Activated T-helper 2 cell treated with anti-CD3 and anti-CD28 coated beads, Interferon-gamma antibody, Interleukin-2, Interleukin-4, amounts not matched to agents 10 μg/mL and 5 μg/mL and 100 μg/mL, durations not matched to agents 14 hours and 24 hours and 36 hours (primary cell): Measurements from ENCODE around the gene SH3GLB2. TPM values are rescaled to one million over a fixed set of nuclear protein-coding genes. Genes with fewer than 3 reads are reported as not detected.
"Not testable (repeated sequence)": the region's sequence is repeated elsewhere in the genome, so short reads cannot be mapped to it uniquely, and the experiment has no call there.

ENCODE experiments used
- DNase-seq: peaks from one replicate; pipeline ENCODE4 v3.0.0; 2021; ENCODE audit warnings: low spot score
- H3K27ac Mint-ChIP-seq: one replicate; pipeline ENCODE4 v1.8.0; 2021; ENCODE audit warnings: mixed read lengths
- H3K27me3 Mint-ChIP-seq: one replicate; pipeline ENCODE4 v1.8.0; 2021; ENCODE audit warnings: low read depth, mixed read lengths
- H3K36me3 Mint-ChIP-seq: one replicate; pipeline ENCODE4 v1.8.0; 2021; ENCODE audit warnings: low read depth, mixed read lengths
- H3K4me1 Mint-ChIP-seq: one replicate; pipeline ENCODE4 v1.8.0; 2021; ENCODE audit warnings: low read depth, mixed read lengths
- H3K4me3 Mint-ChIP-seq: one replicate; pipeline ENCODE4 v1.8.0; 2021; ENCODE audit warnings: low read depth, mild to moderate bottlenecking, moderate library complexity, mixed read lengths
- H3K9me3 Mint-ChIP-seq: one replicate; pipeline ENCODE4 v1.8.0; 2021; ENCODE audit warnings: mixed read lengths
- intact Hi-C: fragments of 100-400 bp; cut with micrococcal nuclease; formaldehyde crosslinking; loops from one replicate; pipeline ENCODE4 v1.15.1; 2023
- total RNA-seq: library from RNA; stranded (reverse); gene quantifications from 2 replicates; pipeline ENCODE4 v1.2.3, GENCODE V29; 2022

SH3GLB2 gene
- total RNA-seq, 1 donor from 2014 or later: 71.5 TPM

DNA sequence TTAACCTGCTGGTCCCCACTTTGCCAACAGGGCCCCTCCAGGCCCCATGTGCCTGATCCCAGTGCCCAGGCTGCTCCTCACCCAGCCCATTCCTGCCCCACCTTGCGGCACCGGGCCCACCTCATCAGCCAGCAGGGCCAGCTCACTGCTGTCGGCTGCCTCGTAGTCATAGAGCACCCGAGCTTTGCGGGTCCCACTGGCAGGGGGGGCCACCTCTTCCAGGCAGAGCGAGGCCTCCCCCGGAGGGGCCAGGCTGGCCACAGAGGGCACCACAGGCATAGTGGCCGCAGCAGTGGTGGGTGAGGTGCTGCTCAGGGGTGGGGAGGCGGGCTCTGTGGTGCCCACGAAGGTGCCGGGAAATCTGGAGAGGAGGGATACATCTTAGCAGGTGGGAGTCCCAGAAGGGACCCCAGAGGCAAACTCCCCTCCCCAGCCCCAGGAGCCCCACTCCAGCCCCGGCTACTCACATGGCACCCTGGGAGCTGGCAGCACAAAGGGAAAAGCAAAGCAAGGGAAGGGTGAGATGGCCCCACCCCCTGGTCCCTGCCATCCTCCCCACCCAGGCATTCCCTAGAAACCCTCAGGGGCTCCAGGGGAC, 19.0 kb downstream of the SH3GLB2 start:
- Mint-ChIP-seq H3K36me3 (peaks cover 38% of the 10 kb centered on the region), H3K4me3 (no peak overlapping the region), H3K27ac (no peak overlapping the region), H3K4me1 (peaks cover 2% of the 10 kb centered on the region), H3K9me3 (no peaks in the 10 kb centered on the region), H3K27me3 (no peaks in the 10 kb centered on the region)
- intact Hi-C loops: no loop called here
- no peak for DNase-seq

DNA sequence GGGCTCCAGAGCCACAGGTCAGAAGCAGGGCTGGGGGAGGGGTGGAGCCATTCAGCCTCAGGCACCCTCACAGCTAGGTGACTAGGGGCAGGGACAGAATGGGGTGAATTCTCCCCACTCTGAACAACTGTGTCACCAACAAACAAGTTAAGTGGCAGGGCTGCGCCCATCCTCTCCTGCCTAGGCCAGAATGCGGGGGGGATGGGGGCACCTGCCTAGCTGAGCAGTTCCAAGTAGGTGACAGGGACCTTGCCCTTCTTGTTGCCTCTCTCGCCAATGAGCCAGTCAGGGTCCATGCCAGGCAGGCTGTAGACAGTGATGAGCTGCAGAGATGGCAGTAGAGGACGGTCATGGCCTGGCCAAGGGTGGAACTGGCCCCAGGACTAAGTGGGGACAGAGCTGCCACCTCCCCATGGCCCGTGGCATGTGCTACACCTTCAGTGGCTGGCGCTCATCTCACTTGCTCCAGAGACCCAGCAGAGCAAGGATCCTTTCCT, 19.6 kb downstream of the SH3GLB2 start:
- peaks cover 38% of the 10 kb centered on the region for H3K36me3 Mint-ChIP-seq
- intact Hi-C loops: no loop called here

DNA sequence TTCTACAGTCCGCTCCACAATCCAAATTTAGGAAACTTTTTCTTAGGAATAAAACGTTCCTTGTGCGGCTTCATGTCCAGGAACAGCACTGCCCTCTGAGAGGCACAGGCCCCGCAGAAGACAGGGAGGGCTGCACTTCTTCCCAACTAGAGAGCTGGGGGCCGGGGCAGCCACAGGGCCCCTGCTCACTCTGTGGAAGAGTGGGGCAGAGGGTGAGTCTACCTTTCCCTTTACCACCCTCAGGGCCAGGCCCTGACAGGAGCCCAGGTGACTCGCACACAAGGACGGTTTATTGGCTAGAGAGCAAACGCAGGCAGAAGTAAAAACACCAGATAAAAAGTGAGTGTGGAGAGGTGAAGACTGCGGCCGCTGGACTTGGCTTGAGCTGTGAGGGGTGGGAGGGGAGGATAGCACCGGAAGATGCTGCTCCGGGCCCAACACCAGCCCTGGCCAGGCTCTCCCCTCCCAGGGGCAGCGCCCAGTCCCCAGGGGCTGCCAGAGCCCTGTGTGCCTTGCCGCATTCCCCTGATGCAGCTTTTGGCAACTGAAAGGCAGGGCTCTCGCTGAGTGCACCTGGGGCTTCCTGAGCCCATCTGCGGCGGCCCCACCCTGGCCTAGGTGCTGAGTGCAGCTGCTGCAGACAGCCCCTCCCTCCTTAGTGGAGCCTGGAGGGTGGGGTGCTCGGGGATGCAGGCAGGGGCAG, 20.2 kb downstream of the SH3GLB2 start:
- no peaks in the 10 kb centered on the region for H3K27me3 Mint-ChIP-seq
- H3K4me3 Mint-ChIP-seq: no peak overlapping the region
- peaks cover 2% of the 10 kb centered on the region for H3K4me1 Mint-ChIP-seq
- H3K36me3 Mint-ChIP-seq: peaks cover 44% of the 10 kb centered on the region
- peak overlapping the region; percentile 5 for H3K27ac Mint-ChIP-seq
- H3K9me3 Mint-ChIP-seq: no peaks in the 10 kb centered on the region
- no peak for DNase-seq
- intact Hi-C loops: no loop called here

More for the DNA sequence above, 19.6 kb downstream of the SH3GLB2 start:
- no peak overlapping the region for H3K4me3 Mint-ChIP-seq
- H3K9me3 Mint-ChIP-seq: no peaks in the 10 kb centered on the region
- H3K27ac Mint-ChIP-seq: no peak overlapping the region
- no peak for DNase-seq
- no peaks in the 10 kb centered on the region for H3K27me3 Mint-ChIP-seq
- peaks cover 2% of the 10 kb centered on the region for H3K4me1 Mint-ChIP-seq

DNA sequence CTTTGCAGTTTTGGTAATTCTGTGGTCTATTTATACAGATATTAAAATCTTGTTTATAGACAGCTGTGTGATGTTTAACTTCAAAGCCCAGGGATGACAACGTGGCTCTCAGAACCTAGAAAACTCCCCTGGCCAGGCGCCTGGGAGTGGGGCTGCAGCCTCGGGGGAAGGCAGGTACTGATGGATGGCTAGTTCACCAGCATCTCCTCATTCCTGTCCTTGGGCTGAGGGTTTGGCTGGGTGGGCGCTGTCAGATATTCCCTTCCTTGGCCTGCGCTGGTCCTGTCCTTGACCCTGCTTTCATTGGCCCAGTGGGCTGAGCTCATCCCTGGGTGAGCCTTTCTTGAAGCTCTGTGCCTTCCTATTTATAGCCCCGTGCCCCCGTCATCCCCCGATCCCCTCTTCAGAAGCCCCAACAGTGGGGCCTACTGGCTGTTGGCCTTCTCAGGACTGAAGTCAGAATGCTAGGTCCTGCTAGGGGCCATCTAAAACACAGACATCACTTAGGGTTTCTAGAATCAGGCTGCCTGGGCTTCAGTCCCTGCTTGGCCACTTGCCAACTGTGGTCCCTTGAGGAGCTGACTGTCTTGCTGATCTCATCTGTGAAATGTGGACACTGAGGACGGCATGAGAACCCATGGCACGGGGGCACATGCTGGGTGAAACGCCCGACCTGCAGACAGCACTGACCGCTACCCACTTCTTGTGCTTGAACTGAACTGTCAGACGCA, 20.9 kb downstream of the SH3GLB2 start:
- no peak overlapping the region for H3K4me3 Mint-ChIP-seq
- peaks cover 2% of the 10 kb centered on the region for H3K4me1 Mint-ChIP-seq
- DNase-seq: no peak
- H3K27ac Mint-ChIP-seq: peak overlapping the region; percentile 5
- H3K36me3 Mint-ChIP-seq: peaks cover 45% of the 10 kb centered on the region
- H3K27me3 Mint-ChIP-seq: no peaks in the 10 kb centered on the region
- intact Hi-C loops: no loop called here
- H3K9me3 Mint-ChIP-seq: no peaks in the 10 kb centered on the region

DNA sequence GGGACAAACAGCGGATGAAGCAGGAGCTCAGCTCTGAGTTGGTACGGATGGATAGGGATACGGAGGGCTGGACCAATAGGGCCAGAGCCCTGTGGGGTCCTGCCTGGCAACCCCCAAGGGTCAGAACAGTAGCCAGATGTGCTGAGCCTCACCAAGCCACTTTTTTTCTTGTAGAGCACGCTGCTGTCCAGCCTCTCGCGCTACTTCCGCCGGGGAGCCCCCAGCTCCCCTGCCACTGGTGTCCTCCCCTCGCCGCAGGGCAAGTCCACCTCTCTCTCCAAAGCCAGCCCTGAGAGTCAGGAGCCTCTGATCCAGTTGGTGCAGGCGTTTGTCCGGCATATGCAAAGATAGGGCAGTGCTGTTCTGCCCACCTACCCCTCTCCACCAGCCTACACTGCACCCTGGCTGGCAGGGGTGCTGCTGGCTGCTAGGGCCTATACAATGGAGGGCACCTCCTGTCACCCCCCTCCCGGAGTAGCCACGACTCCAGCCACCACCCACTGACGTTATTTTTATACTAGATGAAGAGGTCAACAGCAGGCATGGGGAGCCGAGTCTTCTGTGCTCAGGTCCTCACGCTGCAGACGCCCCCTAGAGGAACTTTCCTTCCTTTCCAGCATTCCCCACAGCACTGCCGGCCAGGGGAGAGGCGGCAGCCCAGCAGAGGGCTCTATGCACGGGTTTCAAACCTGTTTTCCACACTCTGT, 21.6 kb downstream of the SH3GLB2 start:
- Mint-ChIP-seq H3K4me3 (no peak overlapping the region), H3K4me1 (peaks cover 2% of the 10 kb centered on the region), H3K9me3 (no peaks in the 10 kb centered on the region), H3K27me3 (no peaks in the 10 kb centered on the region), H3K36me3 (peaks cover 49% of the 10 kb centered on the region), H3K27ac (no peak overlapping the region)
- peak; percentile 32 for DNase-seq
- intact Hi-C loops: no loop called here

DNA sequence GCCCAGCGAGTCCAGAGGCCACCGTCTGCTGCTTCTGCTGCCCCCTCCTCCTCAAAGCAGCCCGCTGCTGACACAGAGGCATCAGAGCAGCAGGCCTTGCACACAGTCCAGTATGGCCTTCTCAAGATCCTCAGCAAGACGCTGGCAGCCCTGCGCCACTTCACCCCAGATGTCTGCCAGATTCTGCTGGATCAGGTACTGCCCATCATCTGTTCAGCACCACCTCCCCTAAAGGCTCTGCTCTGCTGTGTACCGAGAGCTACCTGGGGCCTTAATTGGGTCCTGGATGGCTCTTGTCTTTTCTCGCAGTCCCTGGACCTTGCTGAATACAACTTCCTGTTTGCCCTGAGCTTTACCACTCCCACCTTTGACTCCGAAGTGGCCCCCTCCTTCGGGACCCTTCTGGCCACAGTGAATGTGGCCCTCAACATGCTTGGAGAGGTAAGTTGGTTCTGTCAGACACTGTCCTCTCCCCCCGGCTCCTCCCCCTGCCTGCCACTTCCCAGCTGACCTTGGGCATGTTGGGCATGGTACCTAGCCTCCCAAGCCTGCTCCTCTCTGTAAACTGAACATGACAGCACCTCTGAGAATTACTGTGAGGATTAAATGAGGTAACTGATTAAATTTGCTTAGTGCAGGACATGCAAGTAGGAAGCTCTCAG, 22.7 kb downstream of the SH3GLB2 start:
- intact Hi-C loops: no loop called here
- peak overlapping the region; percentile 17 for H3K27ac Mint-ChIP-seq
- H3K9me3 Mint-ChIP-seq: no peaks in the 10 kb centered on the region
- H3K4me1 Mint-ChIP-seq: peaks cover 2% of the 10 kb centered on the region
- H3K36me3 Mint-ChIP-seq: peaks cover 58% of the 10 kb centered on the region
- H3K27me3 Mint-ChIP-seq: no peaks in the 10 kb centered on the region
- DNase-seq: no peak
- H3K4me3 Mint-ChIP-seq: no peak overlapping the region

DNA sequence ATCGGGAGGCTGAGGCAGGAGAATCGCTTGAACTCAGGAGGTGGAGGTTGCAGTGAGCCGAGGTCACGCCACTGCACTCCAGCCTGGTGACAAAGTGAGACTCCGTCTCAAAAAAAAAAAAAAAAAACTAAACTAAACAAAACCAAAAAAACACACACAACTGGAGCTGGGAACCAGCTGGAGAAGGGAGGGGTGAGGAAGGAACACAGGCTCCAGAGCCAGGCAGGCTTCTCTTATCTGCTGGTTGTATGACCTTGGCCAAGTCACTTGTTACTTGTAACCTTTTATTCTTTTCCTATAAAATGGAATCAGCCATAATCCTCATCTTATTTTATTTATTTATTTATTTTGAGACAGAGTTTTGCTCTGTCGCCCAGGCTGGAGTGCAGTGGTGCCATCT, 24.0 kb downstream of the SH3GLB2 start:
- H3K36me3 Mint-ChIP-seq: peaks cover 71% of the 10 kb centered on the region
- intact Hi-C loops, H3K4me1 Mint-ChIP-seq, H3K4me3 Mint-ChIP-seq, DNase-seq, H3K27me3 Mint-ChIP-seq, H3K9me3 Mint-ChIP-seq, H3K27ac Mint-ChIP-seq: not testable (repeated sequence)

DNA sequence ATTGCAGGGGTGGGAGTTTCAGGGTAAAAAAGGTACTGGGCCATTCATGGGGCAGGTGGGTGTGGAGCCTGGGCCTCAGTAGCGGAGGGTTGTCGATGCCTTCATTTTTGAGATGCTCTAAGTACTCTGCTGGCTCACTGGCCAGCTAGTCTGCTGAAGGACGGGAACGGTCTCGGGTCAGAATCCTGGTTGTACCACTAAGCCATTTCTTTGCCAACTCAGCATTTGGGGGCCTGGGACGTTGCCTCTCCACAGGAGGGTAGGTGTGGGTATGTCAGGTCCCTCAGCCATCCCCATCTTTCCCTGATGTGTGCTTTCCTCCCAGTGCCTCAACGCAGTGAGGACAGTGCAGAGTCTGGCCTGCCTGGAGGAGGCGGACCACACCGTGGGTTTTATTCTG, 25.1 kb downstream of the SH3GLB2 start:
- H3K27me3 Mint-ChIP-seq: no peaks in the 10 kb centered on the region
- DNase-seq: no peak
- intact Hi-C loops: no loop called here
- no peaks in the 10 kb centered on the region for H3K9me3 Mint-ChIP-seq
- peaks cover 6% of the 10 kb centered on the region for H3K4me1 Mint-ChIP-seq
- no peak overlapping the region for H3K27ac Mint-ChIP-seq
- no peak overlapping the region for H3K4me3 Mint-ChIP-seq
- H3K36me3 Mint-ChIP-seq: peaks cover 81% of the 10 kb centered on the region

DNA sequence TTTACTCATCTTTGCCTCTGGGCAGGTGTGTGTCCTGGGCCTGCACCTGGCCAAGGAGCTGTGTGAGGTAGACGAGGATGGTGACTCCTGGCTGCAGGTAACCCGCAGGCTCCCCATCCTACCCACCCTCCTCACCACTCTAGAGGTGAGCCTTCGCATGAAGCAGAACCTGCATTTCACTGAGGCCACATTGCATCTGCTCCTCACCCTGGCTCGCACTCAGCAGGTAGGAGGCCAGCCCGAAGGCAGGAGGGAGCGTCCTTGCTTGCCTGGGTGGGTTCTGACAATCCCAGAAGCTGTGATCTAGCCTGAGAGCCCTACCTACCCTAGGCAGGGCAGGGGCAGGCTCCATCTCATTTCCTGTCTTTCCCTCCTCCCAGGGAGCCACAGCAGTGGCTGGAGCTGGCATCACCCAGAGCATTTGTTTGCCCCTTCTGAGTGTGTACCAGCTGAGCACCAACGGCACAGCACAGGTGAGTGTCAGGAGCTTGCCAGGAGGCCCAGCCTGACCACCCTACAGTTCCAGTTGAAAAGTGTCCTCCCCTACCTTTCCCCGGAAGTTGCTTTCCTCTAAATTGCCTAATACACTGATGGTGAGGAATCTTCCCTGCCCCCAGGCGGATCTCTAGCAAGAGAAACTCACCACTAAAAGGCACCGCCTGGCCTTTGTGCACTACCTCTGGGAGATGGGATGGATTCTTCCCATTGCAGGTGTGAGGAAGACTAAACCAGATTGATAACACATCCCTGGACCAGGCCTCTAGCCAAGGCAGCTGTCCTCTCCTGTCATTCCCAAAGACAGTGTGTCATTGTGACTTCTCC, 26.4 kb downstream of the SH3GLB2 start:
- H3K36me3 Mint-ChIP-seq: peaks cover 84% of the 10 kb centered on the region
- no peaks in the 10 kb centered on the region for H3K9me3 Mint-ChIP-seq
- no peak for DNase-seq
- H3K27ac Mint-ChIP-seq: no peak overlapping the region
- intact Hi-C loops: no loop called here
- no peaks in the 10 kb centered on the region for H3K27me3 Mint-ChIP-seq
- no peak overlapping the region for H3K4me3 Mint-ChIP-seq
- H3K4me1 Mint-ChIP-seq: peaks cover 6% of the 10 kb centered on the region

DNA sequence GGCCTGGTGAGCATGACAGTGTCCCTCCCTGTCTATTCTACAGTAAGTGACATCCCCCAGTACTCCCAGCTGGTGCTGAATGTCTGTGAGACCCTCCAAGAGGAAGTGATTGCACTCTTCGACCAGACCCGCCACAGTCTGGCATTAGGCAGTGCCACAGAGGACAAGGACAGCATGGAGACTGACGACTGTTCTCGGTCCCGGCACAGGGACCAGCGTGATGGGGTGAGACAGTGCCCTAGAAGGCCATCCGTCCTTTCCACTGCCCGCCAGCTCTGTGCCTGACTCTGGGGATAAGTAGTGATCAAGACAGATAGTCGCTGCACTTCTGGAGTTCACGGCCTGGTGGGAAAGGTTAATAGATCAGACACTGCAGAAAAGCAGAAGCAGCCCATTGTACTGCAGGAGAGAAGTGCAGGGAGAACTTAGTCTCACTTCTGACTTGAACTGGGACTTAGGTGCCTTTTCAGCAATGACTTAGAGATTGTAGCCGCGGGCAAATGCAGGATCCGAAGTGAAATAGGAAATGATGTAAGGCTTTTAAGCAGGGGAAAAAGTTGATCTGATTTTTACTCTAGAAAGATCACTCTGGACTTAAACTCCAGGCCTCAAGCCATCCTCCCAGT, 28.4 kb downstream of the SH3GLB2 start:
- H3K4me1 Mint-ChIP-seq: peaks cover 11% of the 10 kb centered on the region
- no peaks in the 10 kb centered on the region for H3K9me3 Mint-ChIP-seq
- no peak for DNase-seq
- H3K27me3 Mint-ChIP-seq: no peaks in the 10 kb centered on the region
- H3K36me3 Mint-ChIP-seq: peaks cover 82% of the 10 kb centered on the region
- H3K27ac Mint-ChIP-seq: no peak overlapping the region
- intact Hi-C loops: no loop called here
- H3K4me3 Mint-ChIP-seq: no peak overlapping the region

DNA sequence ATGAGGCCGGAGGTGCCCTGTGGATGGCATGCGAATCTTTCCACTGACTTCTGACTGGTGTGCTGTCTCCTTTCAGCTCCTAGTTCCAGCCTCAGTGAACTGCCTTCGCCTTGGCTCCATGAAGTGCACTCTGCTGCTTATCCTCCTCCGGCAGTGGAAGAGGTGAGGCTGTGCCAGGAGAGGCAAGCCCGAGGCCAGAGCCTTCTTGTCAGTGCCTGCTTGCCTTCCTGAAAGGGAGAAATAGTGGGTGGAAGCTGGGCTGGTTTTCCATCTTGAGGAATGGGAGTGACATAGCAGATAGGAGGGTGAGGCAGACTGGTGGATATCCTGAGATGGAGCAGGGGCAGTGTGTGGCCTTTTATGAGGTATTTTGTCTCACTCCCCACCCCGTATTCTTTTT, 29.7 kb downstream of the SH3GLB2 start:
- Mint-ChIP-seq H3K4me3 (no peak overlapping the region), H3K27me3 (no peaks in the 10 kb centered on the region), H3K36me3 (peaks cover 91% of the 10 kb centered on the region), H3K27ac (no peak overlapping the region), H3K4me1 (peaks cover 11% of the 10 kb centered on the region), H3K9me3 (no peaks in the 10 kb centered on the region)
- intact Hi-C loops: no loop called here
- no peak for DNase-seq
